HEK293 (cell line): ENCODE measurements around the gene KLHL12.

Experiments used
- ATF2 ChIP-seq: fragments of 450-650 bp; formaldehyde crosslinking; IDR thresholded peaks from 2 replicates; pipeline ENCODE4 v1.5.1; 2016; ENCODE audit warnings: missing biosample characterization, missing genetic modification characterization, low read depth
- CTCF ChIP-seq: fragments of 450-650 bp; formaldehyde crosslinking; IDR thresholded peaks from 2 replicates; pipeline ENCODE4 v1.5.1; 2016; ENCODE audit warnings: missing biosample characterization, missing genetic modification characterization
- MEIS1 ChIP-seq: sonication (generic); formaldehyde crosslinking; IDR thresholded peaks from 2 replicates; pipeline ENCODE4 v1.8.1; 2022; ENCODE audit warnings: missing genetic modification reagents, mild to moderate bottlenecking, borderline replicate concordance
- PRDM1 ChIP-seq: fragments of 450-650 bp; formaldehyde crosslinking; IDR thresholded peaks from 2 replicates; pipeline ENCODE4; 2016; ENCODE audit warnings: missing biosample characterization, missing genetic modification characterization
- SP2 ChIP-seq: fragments of 450-650 bp; formaldehyde crosslinking; IDR thresholded peaks from 2 replicates; pipeline ENCODE4 v1.5.1; 2016; ENCODE audit warnings: missing biosample characterization, missing genetic modification characterization
- ZNF324 ChIP-seq: fragments of 450-650 bp; formaldehyde crosslinking; IDR thresholded peaks from 2 replicates; pipeline ENCODE4 v1.5.1; 2016; ENCODE audit warnings: missing biosample characterization, missing genetic modification characterization
- ZNF544 ChIP-seq: fragments of 450-650 bp; formaldehyde crosslinking; IDR thresholded peaks from 2 replicates; pipeline ENCODE4 v1.5.0; 2017; ENCODE audit warnings: missing biosample characterization, missing genetic modification characterization

DNA sequence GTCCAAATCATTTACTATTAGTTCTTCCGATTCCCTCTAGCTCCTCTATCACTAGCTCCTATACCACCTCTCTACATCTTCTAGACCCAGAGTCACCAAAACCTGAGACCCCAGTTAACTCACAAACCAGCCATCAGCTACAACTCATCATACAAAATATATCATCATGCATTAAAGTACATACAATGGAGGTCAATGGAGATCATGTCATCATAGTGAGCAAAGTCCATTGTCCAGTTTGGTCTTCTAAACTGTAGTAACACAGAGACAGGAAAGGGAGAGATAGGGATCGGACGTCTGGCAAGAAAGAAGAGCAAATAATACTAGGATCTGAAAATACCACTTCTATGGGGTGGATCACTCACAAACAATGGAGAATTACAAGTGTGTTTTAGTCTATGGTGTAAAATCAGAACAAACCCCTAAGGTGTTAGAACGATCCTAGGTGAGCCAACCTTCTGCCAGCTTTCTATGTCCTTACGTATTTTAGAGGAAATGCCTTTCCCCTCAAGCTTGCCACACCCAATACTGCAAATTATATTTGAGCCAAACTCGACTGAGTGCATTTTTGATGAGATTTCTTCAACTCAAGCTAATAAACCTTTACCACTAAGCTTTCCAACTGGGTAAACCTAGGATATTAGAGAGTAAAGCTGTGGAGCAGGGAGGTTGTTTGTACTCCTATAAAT is 27.2 kb upstream of the KLHL12 start:
- TF ChIP-seq ZNF544 (tag by site-specific recombination) (no peak), CTCF (tag by site-specific recombination) (no peak), MEIS1 (no peak), PRDM1 (tag by site-specific recombination) (no peak), SP2 (tag by site-specific recombination) (no peak), ZNF324 (tag by site-specific recombination) (no peak), ATF2 (tag by site-specific recombination) (no peak)
